Measurements from ENCODE around the gene SUGCT. TPM values are rescaled to one million over a fixed set of nuclear protein-coding genes. Genes with fewer than 3 reads are reported as not detected.

The SUGCT gene
- total RNA-seq, 1 experiment from 2014 or later: 5.4 TPM

DNA sequence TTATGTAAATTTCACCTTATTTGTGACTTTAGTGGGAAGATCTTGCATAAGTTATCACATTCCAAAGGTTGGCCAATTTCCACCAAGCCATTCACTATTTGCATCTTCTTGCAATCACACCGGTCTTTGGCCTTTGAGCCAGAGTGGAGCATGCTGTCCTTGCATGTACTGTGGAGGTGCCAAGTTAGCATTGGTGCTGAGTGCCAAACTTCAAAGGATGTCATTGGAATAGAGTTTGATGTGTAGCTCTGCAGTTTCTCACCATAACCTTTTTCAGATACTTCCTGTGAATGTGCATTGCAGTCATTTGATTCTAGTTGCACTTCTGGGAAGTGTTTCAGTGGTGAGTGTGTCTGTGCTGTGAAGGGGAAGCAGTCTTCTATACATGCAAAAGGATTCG, 620.6 kb downstream of the SUGCT start:
- Mint-ChIP-seq H3K27me3 (ENCODE audit: low read depth) (no peaks in the 10 kb centered on the region), H3K36me3 (ENCODE audit: insufficient read depth in 1 of 3, low read depth in 3 of 3) (no peaks in the 10 kb centered on the region), H3K9me3 (no peaks in the 10 kb centered on the region), H3K4me1 (peaks cover 35 to 36% of the 10 kb centered on the region in 2 experiments), H3K27ac (peak overlapping the region in 1 of 3 experiments; percentile 21; a peak in 1 of 7 replicates), H3K4me3 (no peak overlapping the region)
- Histone ChIP-seq H3K18ac (ENCODE audit: insufficient read length, low read depth, low read length) (no peak overlapping the region), H3T11ph (ENCODE audit: low read length) (no peak overlapping the region), H4K20me1 (ENCODE audit: control insufficient read depth, insufficient read depth, insufficient read length) (no peaks in the 10 kb centered on the region), H3K4me1 (ENCODE audit: insufficient read depth, low read length) (peaks cover 11% of the 10 kb centered on the region; the same call in 1 of the 2 replicates), H3K4ac (ENCODE audit: low read depth, low read length) (no peak overlapping the region), H3K27me3 (ENCODE audit: insufficient read depth, low read length) (no peaks in the 10 kb centered on the region), H2AK5ac (ENCODE audit: insufficient read length, low read length) (no peak overlapping the region), H2BK120ac (ENCODE audit: low read depth, low read length, poor library complexity, severe bottlenecking) (no peak overlapping the region), H2BK20ac (ENCODE audit: low read depth, low read length, poor library complexity, severe bottlenecking) (no peak overlapping the region), H2BK15ac (ENCODE audit: low read depth, low read length) (no peak overlapping the region), H3K4me2 (ENCODE audit: insufficient read depth, insufficient read length, low read length) (no peak overlapping the region), H4K5ac (ENCODE audit: insufficient read length, low read depth, low read length) (no peak overlapping the region), H2BK12ac (ENCODE audit: insufficient read length, low read depth, low read length) (no peak overlapping the region), H2AFZ (ENCODE audit: low read length) (no peak overlapping the region), H3K79me2 (ENCODE audit: insufficient read depth, low read length) (no peaks in the 10 kb centered on the region), H3K23ac (ENCODE audit: insufficient read length, low read depth, low read length) (no peak overlapping the region), H3K79me1 (ENCODE audit: insufficient read depth, low read depth, low read length, poor library complexity, severe bottlenecking) (no peaks in the 10 kb centered on the region), H2BK5ac (ENCODE audit: insufficient read length, low read length) (no peak overlapping the region), H3K9me3 (ENCODE audit: control insufficient read depth, low read depth, low read length) (no peaks in the 10 kb centered on the region), H3K27ac (ENCODE audit: insufficient read length, low read depth, low read length) (no peak overlapping the region), H4K8ac (replicated peaks; ENCODE audit: insufficient read length, low read depth, low read length) (no peak overlapping the region), H3K23me2 (ENCODE audit: insufficient read length, low read depth, low read length, poor library complexity, severe bottlenecking) (no peaks in the 10 kb centered on the region), H3K14ac (ENCODE audit: insufficient read depth, low read length) (no peak overlapping the region), H4K91ac (ENCODE audit: insufficient read length, low read depth, low read length) (no peak overlapping the region), H3K9ac (ENCODE audit: extremely low read depth, insufficient read length, low read length) (no peak overlapping the region), H3K56ac (ENCODE audit: insufficient read length, low read depth, low read length) (no peak overlapping the region)
- WGBS (ENCODE audit: extremely low coverage, insufficient read length, low lambda C conversion rate): no CpG with 5 or more reads among the region's 2 CpGs
- DNase-seq: no peak
- TF ChIP-seq, protein P1, sequence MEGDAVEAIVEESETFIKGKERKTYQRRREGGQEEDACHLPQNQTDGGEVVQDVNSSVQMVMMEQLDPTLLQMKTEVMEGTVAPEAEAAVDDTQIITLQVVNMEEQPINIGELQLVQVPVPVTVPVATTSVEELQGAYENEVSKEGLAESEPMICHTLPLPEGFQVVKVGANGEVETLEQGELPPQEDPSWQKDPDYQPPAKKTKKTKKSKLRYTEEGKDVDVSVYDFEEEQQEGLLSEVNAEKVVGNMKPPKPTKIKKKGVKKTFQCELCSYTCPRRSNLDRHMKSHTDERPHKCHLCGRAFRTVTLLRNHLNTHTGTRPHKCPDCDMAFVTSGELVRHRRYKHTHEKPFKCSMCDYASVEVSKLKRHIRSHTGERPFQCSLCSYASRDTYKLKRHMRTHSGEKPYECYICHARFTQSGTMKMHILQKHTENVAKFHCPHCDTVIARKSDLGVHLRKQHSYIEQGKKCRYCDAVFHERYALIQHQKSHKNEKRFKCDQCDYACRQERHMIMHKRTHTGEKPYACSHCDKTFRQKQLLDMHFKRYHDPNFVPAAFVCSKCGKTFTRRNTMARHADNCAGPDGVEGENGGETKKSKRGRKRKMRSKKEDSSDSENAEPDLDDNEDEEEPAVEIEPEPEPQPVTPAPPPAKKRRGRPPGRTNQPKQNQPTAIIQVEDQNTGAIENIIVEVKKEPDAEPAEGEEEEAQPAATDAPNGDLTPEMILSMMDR (conservative IDR thresholded peaks at IDR 0.05): no peak
